ENCODE measurements around the gene OOSP3.

OOSP3 gene

GRCh38 chr11:59898046-59898445, 19.5 kb downstream of the OOSP3 start:
- H4K20me1 ChIP-seq (ENCODE audit: insufficient read depth, low read length, poor library complexity, severe bottlenecking), result no peaks in the 10 kb centered on the region
- no peaks in the 10 kb centered on the region for H3K27me3 ChIP-seq (ENCODE audit: insufficient read depth, low read length, poor library complexity, severe bottlenecking)
- H3K9me3 ChIP-seq (ENCODE audit: insufficient read depth, low read depth, low read length), result no peaks in the 10 kb centered on the region
- TF ChIP-seq EZH2phosphoT487 (IDR thresholded peaks at IDR 0.05; ENCODE audit: borderline replicate concordance), result no peak
- TF ChIP-seq, protein P1, sequence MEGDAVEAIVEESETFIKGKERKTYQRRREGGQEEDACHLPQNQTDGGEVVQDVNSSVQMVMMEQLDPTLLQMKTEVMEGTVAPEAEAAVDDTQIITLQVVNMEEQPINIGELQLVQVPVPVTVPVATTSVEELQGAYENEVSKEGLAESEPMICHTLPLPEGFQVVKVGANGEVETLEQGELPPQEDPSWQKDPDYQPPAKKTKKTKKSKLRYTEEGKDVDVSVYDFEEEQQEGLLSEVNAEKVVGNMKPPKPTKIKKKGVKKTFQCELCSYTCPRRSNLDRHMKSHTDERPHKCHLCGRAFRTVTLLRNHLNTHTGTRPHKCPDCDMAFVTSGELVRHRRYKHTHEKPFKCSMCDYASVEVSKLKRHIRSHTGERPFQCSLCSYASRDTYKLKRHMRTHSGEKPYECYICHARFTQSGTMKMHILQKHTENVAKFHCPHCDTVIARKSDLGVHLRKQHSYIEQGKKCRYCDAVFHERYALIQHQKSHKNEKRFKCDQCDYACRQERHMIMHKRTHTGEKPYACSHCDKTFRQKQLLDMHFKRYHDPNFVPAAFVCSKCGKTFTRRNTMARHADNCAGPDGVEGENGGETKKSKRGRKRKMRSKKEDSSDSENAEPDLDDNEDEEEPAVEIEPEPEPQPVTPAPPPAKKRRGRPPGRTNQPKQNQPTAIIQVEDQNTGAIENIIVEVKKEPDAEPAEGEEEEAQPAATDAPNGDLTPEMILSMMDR (conservative IDR thresholded peaks at IDR 0.05; ENCODE audit: low read length), result no peak
- no peak overlapping the region for H3K4me3 ChIP-seq (ENCODE audit: low read length, poor library complexity, severe bottlenecking)
- H3K4me2 ChIP-seq (ENCODE audit: low read depth, low read length, poor library complexity, severe bottlenecking), result no peak overlapping the region
- H3K36me3 ChIP-seq (ENCODE audit: insufficient read depth, low read length), result no peaks in the 10 kb centered on the region
- no peak overlapping the region for H2AFZ ChIP-seq (ENCODE audit: low read length)
- H3K9ac ChIP-seq (ENCODE audit: low read depth, low read length, poor library complexity, severe bottlenecking), result no peak overlapping the region
- H3K4me1 ChIP-seq (ENCODE audit: insufficient read depth, low read length, poor library complexity, severe bottlenecking), result peaks cover 26% of the 10 kb centered on the region
- H3F3A ChIP-seq (ENCODE audit: low read depth), result peaks cover 5% of the 10 kb centered on the region; the same call in 1 of the 2 replicates
- no peaks in the 10 kb centered on the region for H3K79me2 ChIP-seq (ENCODE audit: insufficient read depth, low read length)
- no peaks in the 10 kb centered on the region for H3K9me2 ChIP-seq (replicated peaks; ENCODE audit: low read depth, low read length)

DNA sequence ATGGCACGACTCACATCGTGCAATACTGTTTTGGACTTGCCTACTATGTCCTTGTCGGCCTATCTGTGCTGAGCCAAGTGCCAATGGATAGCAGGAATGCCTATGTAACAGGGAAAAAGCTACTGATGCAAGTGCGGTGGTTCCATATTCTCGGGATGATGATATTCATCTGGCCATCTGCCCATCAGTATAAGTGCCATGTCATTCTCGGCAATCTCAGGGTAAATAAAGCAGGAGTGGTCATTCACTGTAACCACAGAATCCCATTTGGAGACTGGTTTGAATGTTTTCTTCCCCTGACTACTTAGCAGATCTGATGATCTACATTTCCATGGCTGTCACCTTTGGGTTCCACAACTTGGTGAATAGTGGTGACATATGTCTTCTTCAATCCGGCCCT, 20.1 kb downstream of the OOSP3 start:
- Histone ChIP-seq H3K36me3 (ENCODE audit: insufficient read depth, low read length) (no peaks in the 10 kb centered on the region), H3K9me2 (replicated peaks; ENCODE audit: low read depth, low read length) (no peaks in the 10 kb centered on the region), H3K79me2 (ENCODE audit: insufficient read depth, low read length) (no peaks in the 10 kb centered on the region), H4K20me1 (ENCODE audit: insufficient read depth, low read length, poor library complexity, severe bottlenecking) (no peaks in the 10 kb centered on the region), H3F3A (ENCODE audit: low read depth) (peaks cover 5% of the 10 kb centered on the region; the same call in 1 of the 2 replicates), H3K9ac (ENCODE audit: low read depth, low read length, poor library complexity, severe bottlenecking) (no peak overlapping the region), H3K4me2 (ENCODE audit: low read depth, low read length, poor library complexity, severe bottlenecking) (no peak overlapping the region), H3K4me1 (ENCODE audit: insufficient read depth, low read length, poor library complexity, severe bottlenecking) (peaks cover 26% of the 10 kb centered on the region), H2AFZ (ENCODE audit: low read length) (no peak overlapping the region), H3K27me3 (ENCODE audit: insufficient read depth, low read length, poor library complexity, severe bottlenecking) (no peaks in the 10 kb centered on the region), H3K9me3 (ENCODE audit: insufficient read depth, low read depth, low read length) (no peaks in the 10 kb centered on the region), H3K4me3 (ENCODE audit: low read length, poor library complexity, severe bottlenecking) (no peak overlapping the region)
- TF ChIP-seq, protein P1 (conservative IDR thresholded peaks at IDR 0.05; ENCODE audit: low read length), result no peak
- no peak for TF ChIP-seq EZH2phosphoT487 (IDR thresholded peaks at IDR 0.05; ENCODE audit: borderline replicate concordance)

- H3F3A ChIP-seq (ENCODE audit: low read depth), result peaks cover 5% of the 10 kb centered on the region; the same call in 1 of the 2 replicates
- no peaks in the 10 kb centered on the region for H3K9me2 ChIP-seq (replicated peaks; ENCODE audit: low read depth, low read length)
- no peak for TF ChIP-seq EZH2phosphoT487 (IDR thresholded peaks at IDR 0.05; ENCODE audit: borderline replicate concordance)
- TF ChIP-seq, protein P1 (conservative IDR thresholded peaks at IDR 0.05; ENCODE audit: low read length), result 0 out of 2 replicates have a peak, but pooled peaks have one; percentile 11
- no peak overlapping the region for H3K4me3 ChIP-seq (ENCODE audit: low read length, poor library complexity, severe bottlenecking)
- H3K4me2 ChIP-seq (ENCODE audit: low read depth, low read length, poor library complexity, severe bottlenecking), result peak overlapping the region; percentile 0
- no peaks in the 10 kb centered on the region for H3K9me3 ChIP-seq (ENCODE audit: insufficient read depth, low read depth, low read length)
- H3K4me1 ChIP-seq (ENCODE audit: insufficient read depth, low read length, poor library complexity, severe bottlenecking), result peaks cover 26% of the 10 kb centered on the region
- H4K20me1 ChIP-seq (ENCODE audit: insufficient read depth, low read length, poor library complexity, severe bottlenecking), result no peaks in the 10 kb centered on the region
- H3K27me3 ChIP-seq (ENCODE audit: insufficient read depth, low read length, poor library complexity, severe bottlenecking), result no peaks in the 10 kb centered on the region
- no peaks in the 10 kb centered on the region for H3K36me3 ChIP-seq (ENCODE audit: insufficient read depth, low read length)
- no peak overlapping the region for H3K9ac ChIP-seq (ENCODE audit: low read depth, low read length, poor library complexity, severe bottlenecking)
- H3K79me2 ChIP-seq (ENCODE audit: insufficient read depth, low read length), result no peaks in the 10 kb centered on the region
- peak overlapping the region; percentile 57 for H2AFZ ChIP-seq (ENCODE audit: low read length)
Observed at GRCh38 chr11:59899532-59899931, 20.9 kb downstream of the OOSP3 start.

Data from Loucy (cell line).